ENCODE results near the gene ZNF276.
"Not testable (repeated sequence)": the region's sequence is repeated elsewhere in the genome, so short reads cannot be mapped to it uniquely, and the experiment has no call there.

Gene ZNF276

DNA sequence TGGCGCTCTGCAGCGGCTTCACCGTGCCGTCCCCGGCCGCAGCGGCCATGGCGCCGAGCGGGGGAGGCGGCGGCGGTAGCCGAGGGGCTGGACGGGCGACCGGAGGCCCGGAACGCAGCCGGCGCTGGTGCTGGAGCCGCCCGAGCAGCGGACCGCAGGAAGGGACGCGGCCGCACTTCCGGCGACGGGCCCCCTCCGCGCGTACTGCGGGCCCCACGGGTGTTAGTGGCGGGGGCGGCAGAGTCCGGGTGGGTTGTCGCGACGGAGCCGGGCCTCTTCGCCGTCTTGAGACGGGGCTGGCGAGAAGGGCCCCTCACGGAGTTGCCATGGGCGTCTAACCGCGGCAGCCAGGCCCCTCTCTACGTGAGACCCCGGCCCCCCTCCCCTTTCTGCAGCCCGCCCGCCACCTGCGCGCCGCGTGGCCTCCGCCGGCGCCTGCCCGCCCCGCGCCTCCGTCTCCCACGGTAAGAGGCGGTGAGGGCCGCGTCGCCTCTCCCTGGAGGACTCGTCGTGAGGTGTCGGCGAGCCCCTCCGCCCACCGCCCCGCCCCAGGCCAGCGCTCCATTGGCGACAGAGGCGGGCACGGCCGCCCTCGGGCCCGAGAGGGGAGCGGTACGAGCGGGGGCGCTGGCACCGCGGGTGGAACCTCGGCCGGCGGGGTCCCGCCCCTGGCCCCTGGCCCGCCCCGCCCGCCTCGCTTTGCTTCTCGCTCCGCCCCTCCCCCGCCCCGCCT is at the start of gene ZNF276, which contains the start of gene VPS9D1:
TSS of gene ZNF276 (plus strand) at position 725 of the 733 bp plus-strand sequence. CDS start 104 bp downstream, outside the sequence.
TSS of gene VPS9D1 (minus strand) at position 86 of the 733 bp plus-strand sequence. CDS start at position 49, 37 bp downstream.
- H3K27ac ChIP-seq (ENCODE audit: low read length), result no peak within 1 kb of the TSS
- no peak for DNase-seq (ENCODE audit: low read depth, low spot score)
- H3K36me3 ChIP-seq (ENCODE audit: control insufficient read depth, insufficient read depth, low read length), result no peaks in the 10 kb centered on the region; the same call in 1 of the 2 replicates
- no CpG with 5 or more reads among the region's 103 CpGs for WGBS (ENCODE audit: insufficient coverage, insufficient read length)
- H3K9me3 ChIP-seq (ENCODE audit: control insufficient read depth, insufficient read depth, low read length), result no peaks in the 10 kb centered on the region
- H3K4me3 ChIP-seq (ENCODE audit: low read length), result peak within 1 kb of the TSS; percentile 78
- H3K27me3 ChIP-seq (ENCODE audit: control insufficient read depth, insufficient read depth, low read length), result peaks cover 3% of the 10 kb centered on the region; the same call in 1 of the 2 replicates
- peaks cover 3% of the 10 kb centered on the region for H3K4me1 ChIP-seq (ENCODE audit: control insufficient read depth, insufficient read depth, low read length)

- not testable (repeated sequence) for H3K4me1 ChIP-seq (ENCODE audit: control insufficient read depth, insufficient read depth, low read length); DNase-seq (ENCODE audit: low read depth, low spot score)
Measured at GRCh38 chr16:89671565-89671964, 49.8 kb upstream of the ZNF276 start.

GRCh38 chr16:89672177-89672941 is 49.0 kb upstream of the ZNF276 start:
- Histone ChIP-seq H3K27me3 (ENCODE audit: control insufficient read depth, insufficient read depth, low read length) (no peaks in the 10 kb centered on the region), H3K4me3 (ENCODE audit: low read length) (no peak overlapping the region), H3K9me3 (ENCODE audit: control insufficient read depth, insufficient read depth, low read length) (no peaks in the 10 kb centered on the region), H3K27ac (ENCODE audit: low read length) (no peak overlapping the region), H3K36me3 (ENCODE audit: control insufficient read depth, insufficient read depth, low read length) (no peaks in the 10 kb centered on the region), H3K4me1 (ENCODE audit: control insufficient read depth, insufficient read depth, low read length) (no peaks in the 10 kb centered on the region)
- no CpG with 5 or more reads among the region's 16 CpGs for WGBS (ENCODE audit: insufficient coverage, insufficient read length)
- DNase-seq (ENCODE audit: low read depth, low spot score), result no peak

More at GRCh38 chr16:89671565-89671964, 49.8 kb upstream of the ZNF276 start:
- not testable (repeated sequence) for H3K9me3 ChIP-seq (ENCODE audit: control insufficient read depth, insufficient read depth, low read length); H3K36me3 ChIP-seq (ENCODE audit: control insufficient read depth, insufficient read depth, low read length); H3K27me3 ChIP-seq (ENCODE audit: control insufficient read depth, insufficient read depth, low read length); H3K27ac ChIP-seq (ENCODE audit: low read length); H3K4me3 ChIP-seq (ENCODE audit: low read length)
- no CpG with 5 or more reads among the region's 4 CpGs for WGBS (ENCODE audit: insufficient coverage, insufficient read length)

DNA sequence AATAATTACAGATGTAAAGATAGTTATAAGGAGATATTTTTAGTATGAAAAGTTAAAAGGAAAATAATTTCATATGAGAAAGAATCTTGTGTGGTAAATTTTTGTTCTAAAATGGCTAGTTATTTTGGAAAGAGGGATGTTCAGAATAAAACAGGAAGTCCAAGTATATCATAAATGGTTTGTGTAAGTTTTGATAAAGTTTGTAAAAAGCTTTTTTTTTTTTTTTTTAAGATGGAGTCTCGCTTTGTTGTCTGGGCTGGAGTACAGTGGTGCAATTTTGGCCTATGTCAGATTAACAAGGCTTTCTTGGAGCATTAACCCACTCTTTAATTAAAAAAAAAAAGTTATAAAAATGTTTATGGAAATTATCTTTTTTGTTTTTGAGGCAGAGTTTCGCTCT is 43.1 kb upstream of the ZNF276 start:
- no peaks in the 10 kb centered on the region for H3K27me3 ChIP-seq (ENCODE audit: control insufficient read depth, insufficient read depth, low read length)
- no peak for DNase-seq (ENCODE audit: low read depth, low spot score)
- H3K27ac ChIP-seq (ENCODE audit: low read length), result no peak overlapping the region
- no peaks in the 10 kb centered on the region; the same call in 1 of the 2 replicates for H3K9me3 ChIP-seq (ENCODE audit: control insufficient read depth, insufficient read depth, low read length)
- H3K4me1 ChIP-seq (ENCODE audit: control insufficient read depth, insufficient read depth, low read length), result no peaks in the 10 kb centered on the region
- no peak overlapping the region for H3K4me3 ChIP-seq (ENCODE audit: low read length)
- no peaks in the 10 kb centered on the region for H3K36me3 ChIP-seq (ENCODE audit: control insufficient read depth, insufficient read depth, low read length)
- WGBS (ENCODE audit: insufficient coverage, insufficient read length), result no CpG with 5 or more reads among the region's 2 CpGs

DNA sequence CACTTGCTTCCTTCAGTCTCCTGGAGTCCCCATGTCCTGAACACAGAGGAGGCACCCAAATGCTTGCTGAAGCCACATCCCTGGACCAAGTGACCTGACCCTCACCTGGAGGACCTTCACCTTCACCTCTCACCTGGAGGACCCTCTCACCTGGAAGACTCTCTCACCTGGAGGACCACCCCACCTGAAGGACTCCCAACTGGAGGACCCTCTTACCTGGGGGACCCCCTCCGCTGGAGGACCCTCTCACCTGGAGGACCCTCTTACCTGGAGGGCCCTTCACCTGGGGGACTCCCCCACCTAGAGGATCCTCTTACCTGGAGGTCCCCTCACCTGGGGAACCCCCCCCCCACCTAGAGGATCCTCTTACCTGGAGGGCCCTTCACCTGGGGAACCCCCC is 35.4 kb upstream of the ZNF276 start:
- H3K27me3 ChIP-seq (ENCODE audit: control insufficient read depth, insufficient read depth, low read length), result no peaks in the 10 kb centered on the region
- H3K27ac ChIP-seq (ENCODE audit: low read length), result no peak overlapping the region
- WGBS (ENCODE audit: insufficient coverage, insufficient read length), result no CpG with 5 or more reads among the region's 1 CpG
- peaks cover 8% of the 10 kb centered on the region for H3K36me3 ChIP-seq (ENCODE audit: control insufficient read depth, insufficient read depth, low read length)
- DNase-seq (ENCODE audit: low read depth, low spot score), result no peak
- H3K4me3 ChIP-seq (ENCODE audit: low read length), result no peak overlapping the region
- H3K4me1 ChIP-seq (ENCODE audit: control insufficient read depth, insufficient read depth, low read length), result peaks cover 7% of the 10 kb centered on the region
- H3K9me3 ChIP-seq (ENCODE audit: control insufficient read depth, insufficient read depth, low read length), result no peaks in the 10 kb centered on the region; the same call in 1 of the 2 replicates

DNA sequence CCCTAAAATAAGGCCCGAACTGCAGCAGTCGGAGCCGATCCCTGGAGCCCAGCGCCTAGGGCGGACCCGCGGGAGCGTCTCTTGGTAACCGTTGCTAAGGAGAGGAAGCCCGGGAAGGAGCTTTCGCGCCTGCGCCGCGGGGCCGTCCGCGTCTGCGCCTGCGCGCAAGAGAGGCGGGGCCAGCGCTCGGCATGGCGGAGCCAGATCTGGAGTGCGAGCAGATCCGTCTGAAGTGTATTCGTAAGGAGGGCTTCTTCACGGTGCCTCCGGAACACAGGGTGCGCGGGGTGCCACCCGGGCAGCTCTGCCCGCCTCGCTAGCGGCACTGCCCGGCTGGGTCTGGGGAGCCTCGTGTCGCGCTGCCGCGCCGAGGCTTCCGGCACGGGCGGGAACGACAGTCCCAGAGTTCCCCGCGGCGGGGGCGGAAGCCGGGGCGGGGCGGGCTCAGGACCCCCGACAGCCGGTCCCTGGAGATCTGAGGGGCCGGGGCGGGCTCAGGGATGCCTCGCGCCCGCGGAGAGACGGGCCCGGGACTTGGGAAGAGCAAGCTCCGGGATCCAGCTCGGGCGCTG is 34.7 kb upstream of the ZNF276 start, which contains the start of gene CDK10:
TSS of gene CDK10 (plus strand) at position 170 of the 572 bp plus-strand sequence. CDS start at position 192, 22 bp downstream.
- Histone ChIP-seq H3K9me3 (ENCODE audit: control insufficient read depth, insufficient read depth, low read length) (no peaks in the 10 kb centered on the region; the same call in 1 of the 2 replicates), H3K27ac (ENCODE audit: low read length) (no peak within 1 kb of the TSS), H3K36me3 (ENCODE audit: control insufficient read depth, insufficient read depth, low read length) (peaks cover 13% of the 10 kb centered on the region), H3K4me3 (ENCODE audit: low read length) (peak within 1 kb of the TSS; percentile 85), H3K4me1 (ENCODE audit: control insufficient read depth, insufficient read depth, low read length) (peaks cover 7% of the 10 kb centered on the region), H3K27me3 (ENCODE audit: control insufficient read depth, insufficient read depth, low read length) (no peaks in the 10 kb centered on the region)
- DNase-seq (ENCODE audit: low read depth, low spot score), result peak; percentile 81
- WGBS (ENCODE audit: insufficient coverage, insufficient read length), result no CpG with 5 or more reads among the region's 67 CpGs

GRCh38 chr16:89687092-89687940 is 34.0 kb upstream of the ZNF276 start:
- H3K4me3 ChIP-seq (ENCODE audit: low read length), result peak overlapping the region; percentile 85
- peaks cover 18% of the 10 kb centered on the region for H3K36me3 ChIP-seq (ENCODE audit: control insufficient read depth, insufficient read depth, low read length)
- DNase-seq (ENCODE audit: low read depth, low spot score), result no peak
- no peak overlapping the region for H3K27ac ChIP-seq (ENCODE audit: low read length)
- WGBS (ENCODE audit: insufficient coverage, insufficient read length), result no CpG with 5 or more reads among the region's 42 CpGs
- no peaks in the 10 kb centered on the region; the same call in 1 of the 2 replicates for H3K9me3 ChIP-seq (ENCODE audit: control insufficient read depth, insufficient read depth, low read length)
- no peaks in the 10 kb centered on the region for H3K27me3 ChIP-seq (ENCODE audit: control insufficient read depth, insufficient read depth, low read length)
- peaks cover 7% of the 10 kb centered on the region for H3K4me1 ChIP-seq (ENCODE audit: control insufficient read depth, insufficient read depth, low read length)

- Histone ChIP-seq H3K36me3 (ENCODE audit: control insufficient read depth, insufficient read depth, low read length) (peaks cover 23% of the 10 kb centered on the region), H3K4me3 (ENCODE audit: low read length) (no peak overlapping the region), H3K27ac (ENCODE audit: low read length) (no peak overlapping the region), H3K4me1 (ENCODE audit: control insufficient read depth, insufficient read depth, low read length) (peaks cover 7% of the 10 kb centered on the region), H3K27me3 (ENCODE audit: control insufficient read depth, insufficient read depth, low read length) (no peaks in the 10 kb centered on the region), H3K9me3 (ENCODE audit: control insufficient read depth, insufficient read depth, low read length) (no peaks in the 10 kb centered on the region; the same call in 1 of the 2 replicates)
- DNase-seq (ENCODE audit: low read depth, low spot score), result no peak
- WGBS (ENCODE audit: insufficient coverage, insufficient read length), result no CpG with 5 or more reads among the region's 5 CpGs
Measured at GRCh38 chr16:89688395-89688794, 32.9 kb upstream of the ZNF276 start.

DNA sequence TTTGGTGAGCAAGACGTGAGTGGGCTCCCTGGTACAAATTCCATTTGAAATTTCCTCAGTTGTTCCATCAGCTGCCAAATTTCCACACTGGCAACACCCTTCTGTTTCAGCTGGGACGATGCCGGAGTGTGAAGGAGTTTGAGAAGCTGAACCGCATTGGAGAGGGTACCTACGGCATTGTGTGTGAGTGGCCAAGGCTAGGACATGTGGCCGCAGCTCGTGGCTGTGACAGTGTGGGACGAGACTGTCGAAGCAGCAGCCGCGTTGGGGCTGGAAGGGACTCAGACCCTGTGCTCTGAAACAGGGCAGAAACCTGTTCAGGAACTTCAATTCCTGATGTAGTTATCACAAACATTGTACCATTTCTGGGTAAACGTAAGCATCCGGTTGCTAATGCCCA is 32.2 kb upstream of the ZNF276 start:
- Histone ChIP-seq H3K4me1 (ENCODE audit: control insufficient read depth, insufficient read depth, low read length) (peaks cover 7% of the 10 kb centered on the region), H3K36me3 (ENCODE audit: control insufficient read depth, insufficient read depth, low read length) (peaks cover 29% of the 10 kb centered on the region), H3K27ac (ENCODE audit: low read length) (no peak overlapping the region), H3K9me3 (ENCODE audit: control insufficient read depth, insufficient read depth, low read length) (no peaks in the 10 kb centered on the region; the same call in 1 of the 2 replicates), H3K27me3 (ENCODE audit: control insufficient read depth, insufficient read depth, low read length) (no peaks in the 10 kb centered on the region), H3K4me3 (ENCODE audit: low read length) (no peak overlapping the region)
- DNase-seq (ENCODE audit: low read depth, low spot score), result no peak
- no CpG with 5 or more reads among the region's 13 CpGs for WGBS (ENCODE audit: insufficient coverage, insufficient read length)

All from iPS DF 6.9 (cell line).